ENCODE results near the gene EIF2S1. TPM values are rescaled to one million over a fixed set of nuclear protein-coding genes. Genes with fewer than 3 reads are reported as not detected.

The EIF2S1 gene
- total RNA-seq, 1 experiment from 2014 or later: 165 TPM

GRCh38 chr14:67425608-67426007 lies 65.5 kb downstream of the EIF2S1 start:
- Mint-ChIP-seq H3K4me1 (peaks cover 19 to 21% of the 10 kb centered on the region in 2 experiments), H3K9me3 (no peaks in the 10 kb centered on the region), H3K4me3 (no peak overlapping the region), H3K27ac (no peak overlapping the region), H3K36me3 (ENCODE audit: insufficient read depth in 1 of 3, low read depth in 3 of 3) (no peaks in the 10 kb centered on the region), H3K27me3 (ENCODE audit: low read depth) (no peaks in the 10 kb centered on the region; the same call in 1 of the 2 replicates)
- H2BK20ac ChIP-seq (ENCODE audit: low read depth, low read length, poor library complexity, severe bottlenecking): no peak overlapping the region
- no peak overlapping the region for H3K4ac ChIP-seq (ENCODE audit: low read depth, low read length)
- peaks cover 2% of the 10 kb centered on the region; the same call in 1 of the 2 replicates for H3K4me1 ChIP-seq (ENCODE audit: insufficient read depth, low read length)
- H2AK5ac ChIP-seq (ENCODE audit: insufficient read length, low read length): no peak overlapping the region
- no peak overlapping the region for H3T11ph ChIP-seq (ENCODE audit: low read length)
- H3K18ac ChIP-seq (ENCODE audit: insufficient read length, low read depth, low read length): no peak overlapping the region
- no peak overlapping the region for H3K56ac ChIP-seq (ENCODE audit: insufficient read length, low read depth, low read length)
- H4K8ac ChIP-seq (replicated peaks; ENCODE audit: insufficient read length, low read depth, low read length): no peak overlapping the region
- H2BK15ac ChIP-seq (ENCODE audit: low read depth, low read length): no peak overlapping the region
- no peak overlapping the region for H2BK5ac ChIP-seq (ENCODE audit: insufficient read length, low read length)
- no peak for DNase-seq
- TF ChIP-seq, protein P1, sequence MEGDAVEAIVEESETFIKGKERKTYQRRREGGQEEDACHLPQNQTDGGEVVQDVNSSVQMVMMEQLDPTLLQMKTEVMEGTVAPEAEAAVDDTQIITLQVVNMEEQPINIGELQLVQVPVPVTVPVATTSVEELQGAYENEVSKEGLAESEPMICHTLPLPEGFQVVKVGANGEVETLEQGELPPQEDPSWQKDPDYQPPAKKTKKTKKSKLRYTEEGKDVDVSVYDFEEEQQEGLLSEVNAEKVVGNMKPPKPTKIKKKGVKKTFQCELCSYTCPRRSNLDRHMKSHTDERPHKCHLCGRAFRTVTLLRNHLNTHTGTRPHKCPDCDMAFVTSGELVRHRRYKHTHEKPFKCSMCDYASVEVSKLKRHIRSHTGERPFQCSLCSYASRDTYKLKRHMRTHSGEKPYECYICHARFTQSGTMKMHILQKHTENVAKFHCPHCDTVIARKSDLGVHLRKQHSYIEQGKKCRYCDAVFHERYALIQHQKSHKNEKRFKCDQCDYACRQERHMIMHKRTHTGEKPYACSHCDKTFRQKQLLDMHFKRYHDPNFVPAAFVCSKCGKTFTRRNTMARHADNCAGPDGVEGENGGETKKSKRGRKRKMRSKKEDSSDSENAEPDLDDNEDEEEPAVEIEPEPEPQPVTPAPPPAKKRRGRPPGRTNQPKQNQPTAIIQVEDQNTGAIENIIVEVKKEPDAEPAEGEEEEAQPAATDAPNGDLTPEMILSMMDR (conservative IDR thresholded peaks at IDR 0.05): no peak
- H4K91ac ChIP-seq (ENCODE audit: insufficient read length, low read depth, low read length): no peak overlapping the region
- H3K23ac ChIP-seq (ENCODE audit: insufficient read length, low read depth, low read length): no peak overlapping the region
- no peaks in the 10 kb centered on the region for H3K27me3 ChIP-seq (ENCODE audit: insufficient read depth, low read length)
- no peak overlapping the region for H3K4me2 ChIP-seq (ENCODE audit: insufficient read depth, insufficient read length, low read length)
- H2BK12ac ChIP-seq (ENCODE audit: insufficient read length, low read depth, low read length): no peak overlapping the region
- H2BK120ac ChIP-seq (ENCODE audit: low read depth, low read length, poor library complexity, severe bottlenecking): no peak overlapping the region
- no peak overlapping the region for H3K9ac ChIP-seq (ENCODE audit: extremely low read depth, insufficient read length, low read length)
- no peaks in the 10 kb centered on the region for H3K23me2 ChIP-seq (ENCODE audit: insufficient read length, low read depth, low read length, poor library complexity, severe bottlenecking)
- no peaks in the 10 kb centered on the region for H3K79me1 ChIP-seq (ENCODE audit: insufficient read depth, low read depth, low read length, poor library complexity, severe bottlenecking)
- no peak overlapping the region for H3K14ac ChIP-seq (ENCODE audit: insufficient read depth, low read length)
- no peak overlapping the region for H4K5ac ChIP-seq (ENCODE audit: insufficient read length, low read depth, low read length)
- H3K79me2 ChIP-seq (ENCODE audit: insufficient read depth, low read length): no peaks in the 10 kb centered on the region
- H3K9me3 ChIP-seq (ENCODE audit: control insufficient read depth, low read depth, low read length): no peaks in the 10 kb centered on the region
- H3K27ac ChIP-seq (ENCODE audit: insufficient read length, low read depth, low read length): no peak overlapping the region
- H4K20me1 ChIP-seq (ENCODE audit: control insufficient read depth, insufficient read depth, insufficient read length): no peaks in the 10 kb centered on the region
- WGBS (ENCODE audit: extremely low coverage, insufficient read length, low lambda C conversion rate): no CpG with 5 or more reads among the region's 4 CpGs
- no peak overlapping the region for H2AFZ ChIP-seq (ENCODE audit: low read length)
